Testis (tissue), 2 donors: ENCODE measurements around the gene CMTM1.

ENCODE experiments used
- CTCF ChIP-seq, 3 experiments: fragments of 450-650 bp in 2 of 3; fragments of 200-600 bp in 1 of 3; sonication (generic) in 1 of 3; IDR thresholded peaks; one replicate each; pipeline ENCODE4 v1.5.1; 2016 to 2019; ENCODE audit warnings: antibody characterized with exemption in 3 of 3, mild to moderate bottlenecking in 2 of 3, moderate library complexity in 1 of 3
- POLR2A ChIP-seq: fragments of 450-650 bp; IDR thresholded peaks from one replicate; pipeline ENCODE4 v1.6.1; 2017; ENCODE audit warnings: antibody characterized with exemption, mild to moderate bottlenecking, moderate library complexity

GRCh38 chr16:66529475-66529874 lies 36.8 kb upstream of the CMTM1 start:
- no peak for TF ChIP-seq POLR2A
- TF ChIP-seq CTCF (IDR thresholded peaks at IDR 0.05): no peak
